DMS153 treated with DMSO at 0.1 percent for 48 hours (cell line): Measurements from ENCODE around the gene MAGEA3.
"Not testable (repeated sequence)": the region's sequence is repeated elsewhere in the genome, so short reads cannot be mapped to it uniquely, and the experiment has no call there.

Experiments
- DNase-seq: peaks from one replicate; lab custom pipeline; 2025; ENCODE audit not compliant: unreplicated experiment; lab: John Stamatoyannopoulos, UW

Gene MAGEA3, protein sequence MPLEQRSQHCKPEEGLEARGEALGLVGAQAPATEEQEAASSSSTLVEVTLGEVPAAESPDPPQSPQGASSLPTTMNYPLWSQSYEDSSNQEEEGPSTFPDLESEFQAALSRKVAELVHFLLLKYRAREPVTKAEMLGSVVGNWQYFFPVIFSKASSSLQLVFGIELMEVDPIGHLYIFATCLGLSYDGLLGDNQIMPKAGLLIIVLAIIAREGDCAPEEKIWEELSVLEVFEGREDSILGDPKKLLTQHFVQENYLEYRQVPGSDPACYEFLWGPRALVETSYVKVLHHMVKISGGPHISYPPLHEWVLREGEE

DNA sequence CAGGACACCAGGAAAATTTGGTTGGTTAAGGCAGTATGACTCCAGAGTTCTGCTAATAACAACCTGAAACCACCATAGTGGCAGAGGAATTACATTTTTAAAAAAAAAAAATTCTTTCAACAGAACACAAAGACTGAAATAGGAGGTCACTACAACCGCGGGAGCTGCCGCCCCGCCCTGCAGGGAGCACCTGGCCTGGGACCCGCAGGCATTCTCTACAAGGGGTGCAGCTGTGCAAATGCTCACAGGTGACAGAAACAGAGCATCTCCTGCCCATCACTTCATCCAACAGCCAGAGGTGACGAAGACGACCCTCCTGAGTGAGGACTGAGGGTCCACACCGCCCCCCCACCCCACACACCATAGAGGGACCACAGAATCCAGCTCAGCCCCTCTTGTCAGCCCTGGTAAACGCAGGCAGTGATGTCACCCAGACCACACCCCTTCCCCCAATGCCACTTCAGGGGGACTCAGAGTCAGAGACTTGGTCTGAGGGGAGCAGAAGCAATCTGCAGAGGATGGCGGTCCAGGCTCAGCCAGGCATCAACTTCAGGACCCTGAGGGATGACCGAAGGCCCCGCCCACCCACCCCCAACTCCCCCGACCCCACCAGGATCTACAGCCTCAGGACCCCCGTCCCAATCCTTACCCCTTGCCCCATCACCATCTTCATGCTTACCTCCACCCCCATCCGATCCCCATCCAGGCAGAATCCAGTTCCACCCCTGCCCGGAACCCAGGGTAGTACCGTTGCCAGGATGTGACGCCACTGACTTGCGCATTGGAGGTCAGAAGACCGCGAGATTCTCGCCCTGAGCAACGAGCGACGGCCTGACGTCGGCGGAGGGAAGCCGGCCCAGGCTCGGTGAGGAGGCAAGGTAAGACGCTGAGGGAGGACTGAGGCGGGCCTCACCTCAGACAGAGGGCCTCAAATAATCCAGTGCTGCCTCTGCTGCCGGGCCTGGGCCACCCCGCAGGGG, at the start of gene MAGEA3:
MAGEA3 (plus strand) TSS at position 843 of the 980 bp plus-strand sequence. CDS start 2,039 bp downstream, outside the sequence.
- not testable (repeated sequence) for DNase-seq

DNA sequence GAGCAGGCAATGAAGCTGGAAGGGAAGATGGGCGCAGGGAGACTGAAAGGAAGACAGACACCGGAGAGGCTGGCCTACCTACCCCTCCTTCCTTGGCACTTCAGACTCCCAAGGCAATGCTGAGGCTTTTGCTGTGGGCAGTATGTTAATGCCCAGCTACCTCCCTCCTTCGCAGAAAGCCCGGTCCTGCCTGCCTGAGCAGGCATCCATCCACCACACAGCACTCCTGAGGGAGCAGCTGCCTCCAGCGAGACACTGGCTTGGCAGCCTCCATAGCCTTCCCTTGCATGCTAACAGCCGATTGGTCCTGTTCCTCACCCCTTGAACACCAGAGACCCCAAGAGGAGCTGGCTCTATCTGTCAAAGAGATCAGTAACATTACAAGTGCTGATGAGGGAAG, 46.5 kb upstream of the MAGEA3 start:
- no peak for DNase-seq

DNA sequence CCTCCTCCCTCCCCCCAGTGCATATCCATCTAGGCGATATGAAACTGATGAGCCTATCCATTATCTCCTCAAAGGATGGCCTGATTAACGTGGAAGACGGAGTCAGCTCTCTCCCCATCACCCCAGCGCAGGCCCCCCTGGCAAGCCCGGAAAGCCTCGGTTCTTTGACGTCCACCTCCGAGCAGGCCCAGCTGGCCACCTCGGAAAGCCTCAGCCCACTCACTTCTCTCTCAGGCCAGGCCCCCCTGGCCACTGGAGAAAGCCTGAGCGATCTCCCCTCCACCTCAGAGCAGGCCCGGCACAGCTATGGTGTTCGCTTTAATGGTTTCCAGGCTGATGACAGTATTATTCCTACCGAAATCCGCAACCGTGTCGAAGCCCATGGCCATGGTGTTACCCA, 46.1 kb upstream of the MAGEA3 start:
- no peak for DNase-seq

DNA sequence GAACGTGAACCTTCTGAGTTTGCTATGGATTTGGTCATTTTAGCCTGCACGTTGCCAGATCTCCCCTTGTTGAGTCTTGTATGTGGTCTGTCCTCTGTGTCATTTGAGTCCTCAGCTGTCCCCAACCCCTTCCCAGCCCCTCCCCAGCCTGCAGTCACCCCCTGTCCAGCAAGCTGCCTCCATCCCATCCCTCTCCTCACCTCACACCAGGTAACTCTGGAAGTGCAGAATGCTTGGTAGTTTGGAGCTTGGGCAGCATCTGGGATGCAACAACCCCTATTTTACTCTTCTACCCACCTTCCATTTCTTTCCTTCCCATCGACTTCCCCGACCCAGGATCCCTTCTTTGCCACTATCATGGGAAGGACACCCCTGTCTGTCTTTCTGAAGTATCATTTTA, 42.5 kb upstream of the MAGEA3 start:
- DNase-seq = no peak

DNA sequence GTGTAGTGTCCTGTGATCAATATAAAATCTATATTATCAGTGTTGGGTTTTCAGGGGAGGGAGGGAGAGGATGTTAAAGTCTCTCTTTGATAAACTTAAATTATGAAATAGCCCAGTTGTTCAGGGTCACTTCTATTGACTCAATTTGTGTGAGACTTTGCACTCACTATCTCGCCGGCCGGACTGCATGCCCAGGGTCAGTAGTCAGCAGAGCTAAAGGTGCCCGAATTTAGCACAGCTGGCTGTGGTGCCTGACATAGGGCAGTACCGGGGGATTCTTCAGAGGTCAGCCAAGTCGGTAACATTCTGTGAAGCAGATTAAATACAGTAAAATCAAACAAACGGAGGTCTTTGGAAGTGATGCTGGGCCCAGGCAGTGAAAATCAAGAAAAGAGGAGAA, 41.7 kb upstream of the MAGEA3 start:
- DNase-seq = no peak

DNA sequence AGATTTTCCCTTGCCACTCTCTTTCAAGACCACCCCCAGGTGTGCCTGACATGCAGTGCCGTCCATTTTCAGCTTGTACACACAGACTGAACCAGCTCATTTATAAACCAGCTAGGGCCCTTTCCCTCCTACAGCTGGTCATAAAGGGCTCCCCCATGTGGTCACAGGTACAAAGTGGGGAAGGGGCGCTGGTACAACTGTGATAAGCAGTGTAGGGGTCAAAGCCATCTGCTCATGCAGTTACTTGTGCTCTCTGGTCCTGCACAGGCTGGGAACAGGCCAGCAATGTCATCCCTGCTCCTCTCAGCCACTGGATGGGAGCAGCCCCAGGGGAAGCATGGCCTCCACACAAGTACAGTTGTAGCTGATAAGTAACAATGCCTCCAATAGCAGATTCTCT, 40.3 kb upstream of the MAGEA3 start:
- no peak for DNase-seq

DNA sequence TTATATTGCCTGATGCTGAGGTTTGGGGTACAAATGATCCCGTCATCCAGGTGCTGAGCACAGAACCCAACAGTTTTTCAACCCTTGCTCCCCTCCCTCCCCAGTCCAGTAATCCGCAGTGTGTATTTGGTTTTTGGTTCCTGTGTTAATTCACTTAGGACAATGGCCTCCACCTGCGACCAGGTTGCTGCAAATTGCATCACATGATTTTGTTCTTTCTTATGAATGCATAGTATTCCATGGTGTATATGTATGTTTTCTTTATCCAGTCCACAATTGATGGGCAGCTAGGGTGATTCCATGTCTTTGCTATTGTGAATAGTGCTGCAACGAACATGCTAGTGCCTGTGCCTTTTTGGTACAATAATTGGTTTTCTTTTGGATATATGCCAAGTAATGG, 35.5 kb upstream of the MAGEA3 start:
- no peak for DNase-seq

DNA sequence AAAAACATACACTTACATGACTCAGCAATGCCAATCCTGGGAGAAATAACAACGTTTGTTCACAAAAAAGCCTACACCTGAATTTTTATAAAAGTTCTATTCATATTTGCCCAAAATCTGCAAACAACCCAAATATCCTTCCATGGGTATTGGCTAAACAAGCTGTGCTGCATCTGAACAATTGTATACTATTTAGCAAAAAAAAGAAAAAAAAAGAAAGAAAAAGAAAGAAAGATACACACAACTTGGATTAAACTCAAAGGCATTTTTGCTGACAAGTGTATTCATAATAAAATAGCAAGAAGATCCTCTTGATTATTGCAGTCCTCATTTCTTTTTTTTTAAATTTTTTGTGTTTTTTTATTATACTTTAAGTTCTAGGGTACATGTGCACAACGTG, 24.5 kb upstream of the MAGEA3 start:
- no peak for DNase-seq

DNA sequence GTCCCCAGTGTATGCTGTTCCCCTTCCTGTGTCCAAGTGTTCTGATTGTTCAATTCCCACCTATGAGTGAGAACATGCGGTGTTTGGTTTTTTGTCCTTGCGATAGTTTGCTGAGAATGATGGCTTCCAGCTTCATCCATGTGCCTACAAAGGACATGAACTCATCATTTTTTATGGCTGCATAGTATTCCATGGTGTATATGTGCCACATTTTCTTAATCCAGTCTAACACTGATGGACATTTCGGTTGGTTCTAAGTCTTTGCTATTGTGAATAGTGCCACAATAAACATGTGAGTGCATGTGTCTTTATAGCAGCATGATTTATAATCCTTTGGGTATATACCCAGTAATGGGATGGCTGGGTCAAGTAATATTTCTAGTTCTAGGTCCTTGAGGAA, 23.9 kb upstream of the MAGEA3 start:
- DNase-seq = not testable (repeated sequence)

DNA sequence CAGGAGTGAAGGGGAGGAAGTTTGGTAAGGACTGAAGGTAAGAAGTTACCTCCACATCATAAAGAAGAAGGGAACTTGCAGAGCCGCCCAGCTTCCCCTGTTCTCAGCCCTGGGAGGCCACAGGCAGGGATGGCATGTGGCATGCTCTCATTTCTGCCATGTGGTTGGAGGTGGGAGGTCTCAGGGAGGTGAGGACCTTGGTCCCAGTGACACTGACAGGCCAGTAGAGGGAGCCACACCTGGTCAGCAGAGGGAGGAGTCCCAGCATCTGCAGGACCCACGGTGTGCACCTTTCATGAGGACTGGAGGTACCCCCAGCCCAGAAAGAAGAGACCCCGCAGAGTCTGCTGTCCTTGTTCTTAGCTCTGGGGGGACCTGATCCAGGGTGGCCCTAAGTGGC, 17.6 kb upstream of the MAGEA3 start:
- DNase-seq = not testable (repeated sequence)

DNA sequence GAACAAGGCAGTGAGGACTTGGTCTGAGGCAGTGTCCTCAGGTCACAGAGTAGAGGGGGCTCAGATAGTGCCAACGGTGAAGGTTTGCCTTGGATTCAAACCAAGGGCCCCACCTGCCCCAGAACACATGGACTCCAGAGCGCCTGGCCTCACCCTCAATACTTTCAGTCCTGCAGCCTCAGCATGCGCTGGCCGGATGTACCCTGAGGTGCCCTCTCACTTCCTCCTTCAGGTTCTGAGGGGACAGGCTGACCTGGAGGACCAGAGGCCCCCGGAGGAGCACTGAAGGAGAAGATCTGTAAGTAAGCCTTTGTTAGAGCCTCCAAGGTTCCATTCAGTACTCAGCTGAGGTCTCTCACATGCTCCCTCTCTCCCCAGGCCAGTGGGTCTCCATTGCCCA, 1.8 kb downstream of the MAGEA3 start:
- not testable (repeated sequence) for DNase-seq

DNA sequence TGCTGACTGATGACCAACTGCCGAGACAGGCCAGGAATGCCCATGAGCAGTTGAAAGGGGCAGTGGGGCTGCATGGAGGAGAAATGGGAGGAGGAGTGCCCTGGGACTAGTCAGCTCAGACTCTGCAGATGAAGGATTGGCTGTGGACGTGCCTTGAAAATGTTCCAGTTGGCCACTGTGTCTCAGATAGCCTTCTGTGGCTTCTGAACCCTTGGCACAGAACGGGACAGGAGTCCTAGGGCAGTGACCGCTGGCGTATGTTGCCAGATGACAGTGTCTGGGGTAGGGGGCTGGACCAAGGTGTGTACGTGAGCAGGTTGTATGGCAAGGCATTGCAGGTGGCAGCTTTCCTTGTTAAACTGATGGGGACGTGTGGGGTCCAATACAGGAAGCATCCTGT, 7.9 kb downstream of the MAGEA3 start:
- not testable (repeated sequence) for DNase-seq

DNA sequence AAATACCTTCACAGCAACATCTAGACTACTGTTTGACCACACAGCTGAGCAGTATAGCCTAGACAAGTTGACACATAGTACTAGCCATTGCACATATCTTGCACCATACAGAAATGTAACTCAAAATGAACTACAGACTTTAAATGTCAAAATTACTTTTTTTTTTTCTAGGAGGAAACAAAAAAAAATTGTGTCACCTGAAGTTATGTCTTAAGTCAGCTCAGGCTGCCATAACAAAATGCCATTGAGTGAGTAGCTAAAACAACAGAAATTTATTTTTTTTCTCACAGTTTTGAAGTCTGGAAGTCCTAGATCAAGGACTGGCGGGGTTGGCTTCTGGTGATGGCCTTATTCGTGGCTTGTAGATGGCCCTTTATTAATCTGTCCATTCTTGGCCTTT, 10.6 kb downstream of the MAGEA3 start, which contains the start of gene CSAG2:
CSAG2 (minus strand) TSS at position 101 of the 400 bp plus-strand sequence. CDS start 161 bp downstream, outside the sequence.
- not testable (repeated sequence) for DNase-seq

DNA sequence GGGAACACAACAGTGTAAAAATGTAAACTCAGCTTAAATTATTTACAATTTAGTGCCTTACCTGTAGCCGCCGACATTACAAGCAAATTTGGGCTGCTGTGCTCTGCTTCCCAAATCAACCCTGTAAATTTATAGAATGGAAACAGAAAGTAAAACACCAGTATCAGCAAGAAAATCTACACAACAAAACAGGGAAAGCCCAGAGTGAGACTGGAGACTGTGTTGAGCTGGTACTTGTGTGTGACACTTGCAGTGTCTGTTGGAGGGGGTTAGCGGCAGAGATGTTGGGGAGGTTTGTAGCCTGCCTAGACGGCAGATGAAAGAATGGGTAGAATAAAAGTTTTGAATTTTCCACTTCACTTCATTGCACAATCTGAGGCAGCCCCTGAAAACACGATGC, 14.6 kb downstream of the MAGEA3 start:
- DNase-seq = not testable (repeated sequence)

DNA sequence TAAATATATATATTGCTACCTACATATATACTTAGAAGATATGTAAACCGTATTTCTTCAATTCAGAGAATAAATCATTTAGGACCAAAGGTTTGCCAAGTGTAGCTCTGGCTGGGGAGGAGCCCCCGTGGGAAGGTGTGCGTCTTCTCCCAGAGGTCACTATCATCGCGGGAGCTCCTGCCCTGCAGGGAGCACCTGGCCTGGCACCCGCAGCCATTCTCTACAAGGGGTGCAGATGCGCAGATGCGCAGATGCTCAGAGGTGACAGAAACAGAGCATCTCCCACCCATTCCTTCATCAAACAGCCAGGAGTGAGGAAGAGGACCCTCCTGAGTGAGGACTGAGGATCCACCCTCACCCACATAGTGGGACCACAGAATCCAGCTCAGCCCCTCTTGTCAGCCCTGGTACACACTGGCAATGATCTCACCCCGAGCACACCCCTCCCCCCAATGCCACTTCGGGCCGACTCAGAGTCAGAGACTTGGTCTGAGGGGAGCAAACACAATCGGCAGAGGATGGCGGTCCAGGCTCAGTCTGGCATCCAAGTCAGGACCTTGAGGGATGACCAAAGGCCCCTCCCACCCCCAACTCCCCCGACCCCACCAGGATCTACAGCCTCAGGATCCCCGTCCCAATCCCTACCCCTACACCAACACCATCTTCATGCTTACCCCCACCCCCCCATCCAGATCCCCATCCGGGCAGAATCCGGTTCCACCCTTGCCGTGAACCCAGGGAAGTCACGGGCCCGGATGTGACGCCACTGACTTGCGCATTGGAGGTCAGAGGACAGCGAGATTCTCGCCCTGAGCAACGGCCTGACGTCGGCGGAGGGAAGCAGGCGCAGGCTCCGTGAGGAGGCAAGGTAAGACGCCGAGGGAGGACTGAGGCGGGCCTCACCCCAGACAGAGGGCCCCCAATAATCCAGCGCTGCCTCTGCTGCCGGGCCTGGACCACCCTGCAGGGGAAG, 15.5 kb downstream of the MAGEA3 start, which contains the start of gene MAGEA2B:
MAGEA2B (plus strand) TSS at position 814 of the 973 bp plus-strand sequence. CDS start 2,479 bp downstream, outside the sequence.
- DNase-seq = not testable (repeated sequence)

DNA sequence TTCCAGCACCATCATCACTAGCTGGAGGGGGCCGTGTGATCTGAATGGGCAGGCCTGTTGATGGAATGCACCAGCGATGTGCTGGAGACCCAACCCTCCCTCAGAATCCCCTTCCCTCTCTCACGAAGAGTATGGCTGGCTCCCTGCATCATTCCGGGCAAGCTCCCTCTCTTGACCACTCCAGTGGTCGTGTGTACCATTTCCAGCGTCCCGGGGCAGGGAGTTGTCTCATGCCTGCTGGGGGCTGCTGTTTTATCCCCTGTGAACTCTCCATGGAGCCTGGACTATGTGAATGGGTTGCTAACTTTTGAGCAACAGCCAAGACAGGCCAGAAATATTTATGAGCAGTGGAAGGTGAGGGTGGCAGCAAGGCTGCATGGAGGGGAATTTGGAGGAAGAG, 26.8 kb downstream of the MAGEA3 start:
- no peak for DNase-seq

DNA sequence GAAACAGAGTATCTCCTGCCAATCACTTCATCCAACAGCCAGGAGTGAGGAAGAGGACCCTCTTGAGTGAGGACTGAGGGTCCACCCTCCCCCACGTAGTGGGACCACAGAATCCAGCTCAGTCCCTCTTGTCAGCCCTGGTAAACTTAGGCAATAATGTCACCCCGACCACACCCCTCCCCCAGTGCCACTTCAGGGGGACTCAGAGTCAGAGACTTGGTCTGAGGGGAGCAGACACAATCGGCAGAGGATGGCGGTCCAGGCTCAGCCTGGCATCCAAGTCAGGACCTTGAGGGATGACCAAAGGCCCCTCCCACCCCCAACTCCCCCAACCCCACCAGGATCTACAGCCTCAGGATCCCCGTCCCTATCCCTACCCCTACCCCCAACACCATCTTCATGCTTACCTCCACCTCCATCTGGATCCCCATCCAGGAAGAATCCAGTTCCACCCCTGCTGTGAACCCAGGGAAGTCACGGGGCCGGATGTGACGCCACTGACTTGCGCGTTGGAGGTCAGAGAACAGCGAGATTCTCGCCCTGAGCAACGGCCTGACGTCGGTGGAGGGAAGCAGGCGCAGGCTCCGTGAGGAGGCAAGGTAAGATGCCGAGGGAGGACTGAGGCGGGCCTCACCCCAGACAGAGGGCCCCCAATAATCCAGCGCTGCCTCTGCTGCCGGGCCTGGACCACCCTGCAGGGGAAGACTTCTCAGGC, 34.8 kb downstream of the MAGEA3 start, which contains the start of the genes CSAG1 and MAGEA12:
CSAG1 (minus strand) TSS at position 461 of the 715 bp plus-strand sequence. CDS start 1,261 bp downstream, outside the sequence.
MAGEA12 (plus strand) TSS at position 497 of the 715 bp plus-strand sequence. CDS start 2,405 bp downstream, outside the sequence.
- DNase-seq = no peak

DNA sequence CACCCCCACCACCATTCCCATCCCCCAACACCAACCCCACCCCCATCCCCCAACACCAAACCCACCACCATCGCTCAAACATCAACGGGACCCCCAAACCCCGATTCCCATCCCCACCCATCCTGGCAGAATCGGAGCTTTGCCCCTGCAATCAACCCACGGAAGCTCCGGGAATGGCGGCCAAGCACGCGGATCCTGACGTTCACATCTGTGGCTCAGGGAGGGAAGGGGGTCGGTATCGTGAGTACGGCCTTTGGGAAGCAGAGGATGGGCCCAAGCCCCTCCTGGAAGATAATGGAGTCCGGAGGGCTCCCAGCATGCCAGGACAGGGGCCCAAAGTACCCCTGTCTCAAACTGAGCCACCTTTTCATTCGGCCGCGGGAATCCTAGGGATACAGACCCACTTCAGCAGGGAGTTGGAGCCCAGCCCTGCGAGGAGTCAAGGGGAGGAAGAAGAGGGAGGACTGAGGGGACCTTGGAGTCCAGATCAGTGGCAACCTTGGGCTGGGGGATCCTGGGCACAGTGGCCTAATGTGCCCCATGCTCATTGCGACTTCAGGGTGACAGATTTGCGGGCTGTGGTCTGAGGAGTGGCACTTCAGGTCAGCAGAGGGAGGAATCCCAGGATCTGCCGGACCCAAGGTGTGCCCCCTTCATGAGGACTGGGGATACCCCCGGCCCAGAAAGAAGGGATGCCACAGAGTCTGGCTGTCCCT, 35.7 kb downstream of the MAGEA3 start:
- DNase-seq = not testable (repeated sequence)

DNA sequence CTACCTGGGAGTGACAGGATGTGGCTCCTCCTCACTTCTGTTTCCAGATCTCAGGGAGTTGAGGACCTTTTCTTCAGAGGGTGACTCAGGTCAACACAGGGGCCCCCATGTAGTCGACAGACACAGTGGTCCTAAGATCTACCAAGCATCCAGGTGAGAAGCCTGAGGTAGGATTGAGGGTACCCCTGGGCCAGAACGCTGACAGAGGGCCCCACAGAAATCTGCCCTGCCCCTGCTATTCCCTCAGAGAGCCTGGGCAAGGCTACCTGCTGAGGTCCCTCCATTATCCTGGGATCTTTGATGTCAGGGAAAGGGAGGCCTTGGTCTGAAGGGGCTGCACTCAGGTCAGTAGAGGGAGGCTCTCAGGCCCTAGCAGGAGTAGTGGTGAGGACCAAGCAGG, 36.5 kb downstream of the MAGEA3 start:
- no peak for DNase-seq
